Cerebellar cortex (tissue), 1 donor: ENCODE measurements around the gene PCCA.
"Not testable (repeated sequence)": the region's sequence is repeated elsewhere in the genome, so short reads cannot be mapped to it uniquely, and the experiment has no call there.

ENCODE experiments used
- DNase-seq: peaks from one replicate; pipeline ENCODE4 v3.0.0-alpha.2; 2015; ENCODE audit warnings: low spot score

Gene PCCA

DNA sequence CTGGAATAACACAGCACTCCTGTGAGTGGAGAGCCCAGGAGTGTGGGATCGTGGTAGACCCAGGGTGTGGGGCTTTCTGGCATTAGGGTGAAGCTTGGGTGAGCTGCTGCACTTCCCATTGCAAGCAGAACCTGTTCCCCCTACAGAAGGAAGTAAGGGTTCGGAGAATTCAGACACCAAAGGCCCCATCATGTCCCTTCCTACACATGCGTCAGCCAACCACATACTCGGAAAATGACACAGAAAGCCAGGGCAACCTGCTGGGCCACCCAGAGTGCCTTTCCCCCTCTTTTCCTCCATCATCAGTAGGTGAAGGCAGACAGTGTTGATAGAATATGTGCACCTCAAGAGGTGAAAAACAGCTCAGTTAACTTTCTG lies 456.8 kb downstream of the PCCA start:
- no peak for DNase-seq

DNA sequence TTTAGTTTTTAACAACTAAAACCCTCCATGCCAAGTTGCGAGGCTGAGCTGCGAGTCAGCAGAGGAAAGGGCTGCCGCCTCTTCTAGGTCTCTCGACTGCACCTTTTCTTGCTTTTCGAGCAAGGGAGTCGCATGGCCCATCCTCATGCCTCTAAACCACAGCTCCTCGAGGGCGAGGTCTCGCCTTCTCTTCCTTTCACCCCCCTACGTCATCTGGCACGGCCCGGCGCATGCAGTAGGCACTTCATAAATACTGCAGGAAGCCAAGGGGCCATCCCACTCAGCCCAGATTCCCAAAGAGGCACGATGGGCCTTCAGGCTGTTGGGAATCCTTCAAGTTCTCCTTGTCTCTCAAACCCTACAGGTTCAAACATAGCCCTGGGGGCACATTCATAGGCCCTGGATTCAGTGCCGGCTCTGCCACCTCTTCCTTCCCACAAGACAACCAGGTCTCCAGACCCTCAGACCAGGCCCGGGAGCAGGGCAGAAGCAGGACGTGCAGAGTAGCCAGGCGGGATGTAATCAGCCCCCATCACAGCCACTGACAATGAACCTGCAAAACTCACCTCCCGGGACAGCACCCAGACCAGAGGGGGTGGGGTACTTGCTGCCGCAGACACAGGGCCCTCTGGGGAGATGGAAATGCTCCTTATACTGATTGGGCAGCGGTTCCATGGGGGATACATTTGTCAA lies 458.0 kb downstream of the PCCA start:
- DNase-seq: no peak

DNA sequence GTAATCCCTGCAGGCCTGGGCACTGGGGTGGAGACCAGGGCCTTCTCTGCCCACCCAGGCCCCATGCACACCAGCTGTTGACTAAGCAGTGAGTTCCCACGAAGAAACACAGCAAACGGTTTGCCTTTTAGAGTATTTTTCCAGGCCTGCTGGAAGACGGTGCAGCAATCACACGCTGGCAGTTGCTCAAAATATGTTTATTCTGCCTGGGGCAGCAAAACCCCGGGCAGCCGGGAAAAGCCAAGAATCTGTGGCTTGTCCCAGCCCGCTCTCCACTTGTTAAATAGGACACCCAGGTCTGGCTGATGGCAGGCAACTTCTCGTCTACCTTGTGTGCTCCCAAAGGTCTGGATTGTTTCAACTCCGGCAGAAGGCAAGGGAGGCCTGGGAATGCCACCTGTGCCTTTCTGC lies 458.9 kb downstream of the PCCA start:
- DNase-seq: peak; percentile 90

DNA sequence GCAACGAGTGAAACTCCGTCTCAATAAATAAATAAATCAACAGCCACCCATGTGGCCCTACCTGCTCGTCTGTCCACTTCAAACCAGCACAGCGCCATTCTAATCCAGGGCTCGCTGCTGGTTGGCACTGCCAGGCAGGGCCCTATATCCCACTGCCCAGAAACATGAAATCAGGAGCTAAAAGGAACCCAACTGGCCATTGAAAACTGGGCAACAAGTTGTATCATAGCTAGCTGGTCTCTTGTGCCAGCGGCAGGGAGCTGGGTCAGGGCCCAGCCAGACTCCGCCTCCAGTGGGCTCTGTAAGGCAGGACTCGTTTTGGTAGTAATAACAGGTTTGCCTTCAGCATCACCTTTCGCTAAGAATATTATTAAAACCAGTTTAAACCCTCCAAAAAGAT lies 460.4 kb downstream of the PCCA start:
- no peak for DNase-seq

DNA sequence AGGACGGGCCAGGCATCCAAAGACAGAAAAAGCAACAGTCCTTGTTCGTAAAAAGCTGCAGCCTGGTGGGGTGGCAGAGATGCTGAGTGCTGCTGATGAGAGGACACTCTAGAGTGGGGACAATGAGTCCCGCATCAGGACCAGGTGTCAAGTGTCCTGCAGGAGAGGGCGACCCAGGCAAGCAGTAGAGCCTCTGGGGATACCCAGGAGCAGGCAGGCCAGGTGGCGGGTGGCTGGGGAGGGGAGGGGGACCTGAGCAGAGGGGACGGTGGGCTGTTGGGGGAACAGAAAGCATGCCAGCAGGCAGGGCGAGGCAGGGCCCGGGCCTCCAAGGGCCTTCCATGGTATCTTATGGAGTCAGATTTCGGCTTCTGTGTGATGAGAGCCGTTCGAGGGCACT lies 463.9 kb downstream of the PCCA start:
- no peak for DNase-seq

DNA sequence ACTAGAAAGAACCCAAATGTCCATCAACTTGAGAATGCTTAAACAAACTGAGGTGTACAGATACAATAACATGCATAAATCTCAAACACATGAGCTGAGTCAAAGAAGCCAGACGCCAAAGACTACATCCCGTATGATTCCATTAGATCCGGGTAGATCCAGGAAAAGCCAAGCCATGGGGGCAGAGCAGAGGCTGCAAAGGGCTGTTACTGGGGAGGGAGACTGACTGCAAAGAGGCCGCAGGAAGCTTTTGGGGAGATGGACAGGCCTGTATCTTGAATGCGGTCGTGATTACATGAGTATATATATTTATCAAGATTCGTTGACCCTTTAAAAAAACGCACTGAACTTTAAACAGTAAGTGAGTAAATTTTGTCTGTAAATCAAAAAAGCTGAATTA lies 471.0 kb downstream of the PCCA start:
- DNase-seq: no peak

DNA sequence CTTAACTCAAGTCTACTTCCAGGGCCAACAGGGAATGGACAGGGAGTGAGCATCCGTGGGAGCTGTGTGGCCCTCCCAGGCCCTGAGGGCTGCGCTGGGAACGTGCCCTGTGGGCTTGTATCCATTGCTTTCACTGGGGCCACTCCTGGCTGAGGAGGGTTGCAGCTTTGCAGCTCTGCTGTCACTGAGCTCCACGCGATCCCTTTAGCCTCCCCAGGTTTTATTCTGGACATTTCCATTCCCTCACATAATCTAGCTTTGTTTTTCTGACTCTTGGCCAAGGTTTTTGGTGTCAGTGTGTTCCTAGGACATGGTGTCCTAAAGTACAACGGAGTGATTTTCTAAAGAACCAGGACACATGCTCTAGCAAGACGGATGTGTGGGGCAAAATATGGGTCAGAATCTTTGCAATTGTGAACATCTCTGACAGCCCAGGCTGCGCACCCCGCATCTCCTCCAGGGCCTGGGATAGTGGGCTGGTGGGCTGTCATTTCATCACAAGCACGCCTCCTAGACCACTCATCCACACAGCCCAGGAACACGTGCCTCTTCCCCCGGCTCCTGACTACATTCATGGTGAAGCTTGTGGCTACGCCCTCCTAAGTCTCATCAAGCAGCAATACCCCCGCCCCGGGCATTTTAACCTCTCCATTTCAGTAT lies 471.7 kb downstream of the PCCA start:
- DNase-seq: peak; percentile 73

DNA sequence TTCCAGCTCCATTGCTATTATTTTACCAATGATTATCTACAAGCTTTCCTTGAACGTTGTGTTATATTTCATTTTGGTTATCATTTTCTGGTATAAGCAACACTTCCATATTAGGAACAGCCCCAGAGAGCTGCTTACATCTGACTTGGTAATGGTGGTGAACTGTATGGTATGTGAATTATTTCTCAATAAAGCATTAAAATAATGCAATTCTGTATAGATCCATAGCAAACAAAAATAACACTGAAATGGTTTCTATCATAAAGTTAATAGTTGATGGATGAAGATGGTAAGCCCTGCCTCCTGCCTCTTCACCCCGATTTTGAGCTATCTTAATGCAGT lies 472.2 kb downstream of the PCCA start:
- DNase-seq: no peak

DNA sequence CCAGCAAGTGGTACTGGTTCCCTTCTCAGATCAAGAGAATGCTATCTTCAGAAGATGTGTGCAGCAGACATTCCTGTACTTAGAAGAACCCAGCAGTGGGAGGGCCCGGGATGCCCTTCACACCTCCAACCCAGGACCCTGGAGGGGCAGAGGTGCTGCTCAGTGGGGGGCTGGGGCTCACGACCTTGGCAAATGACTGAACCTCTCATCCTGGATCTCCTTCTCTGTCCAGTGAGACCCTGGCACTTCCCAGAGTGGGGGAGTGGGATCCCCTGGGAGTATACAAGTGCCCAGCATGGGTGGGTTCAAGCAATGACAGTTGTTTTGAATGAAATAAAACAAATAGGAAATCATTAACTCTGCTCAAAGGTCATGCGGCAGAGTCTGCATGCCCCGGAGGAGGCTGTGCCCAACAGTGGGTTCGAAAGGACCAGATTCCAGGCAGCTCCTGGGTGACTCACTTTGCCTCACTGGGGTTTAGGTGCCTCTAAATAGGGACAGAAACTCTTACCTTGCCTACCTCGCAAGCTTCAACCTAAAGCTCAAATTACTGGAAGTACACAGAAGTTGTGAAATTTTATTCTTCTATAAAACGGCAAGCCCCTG lies 472.8 kb downstream of the PCCA start:
- no peak for DNase-seq

DNA sequence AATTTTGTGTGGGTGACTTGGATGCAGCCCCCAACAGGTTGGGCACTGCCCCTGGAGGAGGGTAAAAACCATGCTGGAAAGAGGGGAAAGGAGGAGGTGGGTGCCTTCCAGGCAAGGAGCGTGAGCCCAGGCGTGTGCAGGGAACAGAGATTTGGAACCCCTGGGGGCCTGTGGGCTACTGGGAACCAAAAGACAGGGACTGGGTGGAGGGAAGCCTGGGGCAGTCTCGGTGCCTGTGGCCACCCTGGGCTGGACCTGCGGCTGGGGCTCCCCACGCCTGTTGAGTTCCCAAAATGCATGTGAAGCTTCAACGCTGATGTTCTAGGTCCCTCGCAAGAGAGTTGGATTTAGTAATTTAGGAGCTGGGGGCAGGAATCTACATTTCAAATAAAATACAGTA lies 474.9 kb downstream of the PCCA start:
- no peak for DNase-seq

DNA sequence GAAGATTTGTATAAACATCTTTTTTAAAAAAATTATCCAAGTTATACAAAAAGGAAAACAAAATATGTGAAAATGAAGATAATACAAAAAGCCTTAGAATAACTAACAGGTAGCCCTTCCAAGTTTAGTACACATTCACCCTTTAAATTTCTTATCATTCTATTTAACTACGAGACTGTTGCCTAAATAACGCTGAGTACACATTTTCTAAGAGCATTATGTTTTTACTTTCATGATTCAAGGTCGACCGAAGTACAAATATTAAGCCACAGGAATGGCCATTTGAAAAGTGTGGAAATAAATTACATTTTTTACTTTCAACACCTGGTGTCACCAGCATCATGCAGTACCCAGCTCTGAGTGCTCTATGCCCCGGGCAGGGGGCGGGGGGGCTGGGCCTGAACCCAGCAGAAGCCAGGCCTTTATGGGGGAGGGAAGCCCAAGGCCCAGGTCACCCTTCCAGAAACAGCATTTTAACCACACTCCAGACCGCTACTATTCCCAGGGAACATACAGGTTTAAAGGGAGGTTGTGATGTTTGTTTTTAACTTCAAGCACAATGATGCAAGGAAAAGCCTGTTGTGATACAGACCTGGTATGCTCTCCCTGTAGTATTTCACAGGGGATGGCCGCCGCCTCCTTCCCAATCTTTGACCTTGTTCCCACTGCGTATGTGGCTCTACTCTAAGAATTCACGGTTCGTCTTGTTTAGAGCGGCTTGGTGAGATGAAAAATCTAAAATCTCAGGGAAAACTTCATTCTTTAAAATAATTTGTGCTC lies 475.7 kb downstream of the PCCA start:
- no peak for DNase-seq

DNA sequence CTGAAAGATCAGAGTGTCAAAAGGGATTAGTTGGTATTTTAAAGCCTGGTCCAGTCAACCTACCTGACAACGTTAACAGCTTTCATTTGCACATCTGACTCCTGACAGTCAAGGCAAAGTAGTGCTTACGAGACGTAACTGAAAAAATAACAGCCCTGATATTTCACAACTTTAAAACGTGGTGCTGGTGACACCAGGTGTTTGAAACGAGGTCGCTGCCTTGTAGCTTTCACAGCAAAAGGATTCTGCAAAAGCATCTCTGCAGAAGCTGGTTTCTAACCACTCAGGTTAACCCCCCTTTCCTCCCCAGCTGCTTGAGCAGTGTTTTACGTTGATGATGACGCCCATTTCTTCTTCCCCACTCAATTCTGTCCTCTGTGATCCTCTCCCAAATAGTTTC lies 476.4 kb downstream of the PCCA start:
- DNase-seq: no peak

DNA sequence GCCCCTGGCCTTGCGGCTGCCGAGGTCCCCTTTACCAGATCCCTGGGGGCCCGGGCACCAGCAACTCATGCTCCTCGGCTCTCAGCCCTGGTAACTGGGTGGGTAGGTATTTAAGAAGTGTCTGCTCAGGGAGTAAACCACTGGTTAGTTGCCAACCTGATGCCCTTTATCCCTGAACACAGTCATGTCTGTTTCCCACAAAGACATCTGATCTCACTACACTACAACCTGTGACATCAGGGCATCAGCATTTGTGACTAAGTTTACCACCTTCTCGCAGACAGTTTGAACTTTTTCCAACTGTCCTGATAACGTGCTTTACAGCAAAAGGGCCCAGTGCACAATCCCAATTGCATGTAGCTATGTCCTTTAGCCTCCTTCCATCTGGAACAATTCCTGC lies 477.6 kb downstream of the PCCA start:
- no peak for DNase-seq

DNA sequence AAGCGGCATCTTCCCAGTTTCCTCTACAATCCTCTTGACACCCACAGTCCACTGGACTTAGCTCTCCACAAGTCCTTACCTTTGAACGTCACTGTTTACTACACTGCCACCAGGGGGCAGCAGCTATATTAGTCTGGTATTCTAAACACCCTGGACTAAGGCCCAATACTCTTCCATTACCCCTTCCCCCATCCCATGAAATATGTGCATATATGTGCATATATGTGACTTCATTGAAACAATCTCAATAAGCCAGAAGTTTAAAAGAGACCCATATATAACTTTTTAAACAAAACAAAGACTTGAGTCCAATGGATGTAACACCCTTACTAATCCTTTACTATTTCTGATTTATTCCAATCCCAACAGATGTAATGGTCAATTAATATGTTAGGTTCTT lies 484.2 kb downstream of the PCCA start:
- DNase-seq: peak; percentile 76

DNA sequence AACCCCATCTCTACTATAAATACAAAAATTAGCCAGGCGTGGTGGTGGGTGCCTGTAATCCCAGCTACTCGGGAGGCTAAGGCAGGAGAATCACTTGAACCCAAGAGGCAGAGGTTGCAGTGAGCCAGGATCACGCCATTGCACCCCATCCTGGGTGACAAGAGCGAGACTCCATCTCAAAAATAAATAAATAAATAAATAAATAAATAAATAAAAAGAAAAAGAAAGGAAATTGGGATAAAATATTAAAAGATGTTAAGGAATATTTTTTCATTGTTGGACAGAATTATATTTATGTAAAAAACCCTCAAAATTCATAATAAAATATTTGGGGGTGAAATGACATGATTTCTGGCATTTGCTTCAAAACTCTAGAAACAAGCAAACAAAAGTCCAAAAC lies 488.3 kb downstream of the PCCA start:
- DNase-seq: not testable (repeated sequence)
